Mesodermal cell (in vitro differentiated cells): ENCODE data around the gene ATP11A.

Experiments used
- H3K27ac ChIP-seq: 2 replicates; pipeline ENCODE4 v1.7.0; 2013; ENCODE audit warnings: mild to moderate bottlenecking, low read depth, low read length, moderate library complexity; ENCODE audit not compliant: severe bottlenecking
- H3K36me3 ChIP-seq: 2 replicates; pipeline ENCODE4 v1.7.1; 2013; ENCODE audit warnings: mild to moderate bottlenecking, low read length, moderate library complexity; ENCODE audit not compliant: control insufficient read depth, insufficient read depth
- H3K4me1 ChIP-seq: one replicate; pipeline ENCODE4 v1.7.1; 2013; ENCODE audit warnings: mild to moderate bottlenecking, low read length; ENCODE audit not compliant: insufficient read depth, control insufficient read depth, poor library complexity, severe bottlenecking
- H3K4me3 ChIP-seq: 2 replicates; pipeline ENCODE4 v1.7.0; 2013; ENCODE audit warnings: low read length, control low read depth, mild to moderate bottlenecking; ENCODE audit not compliant: insufficient read depth, poor library complexity, severe bottlenecking; ENCODE audit errors: extremely low read depth
- H3K9me3 ChIP-seq: 2 replicates; pipeline ENCODE4 v1.7.1; 2013; ENCODE audit warnings: mild to moderate bottlenecking, low read length, moderate library complexity; ENCODE audit not compliant: control insufficient read depth
- WGBS, 2 experiments: methylation state at CpG; one replicate each; pipeline ENCODE4 v1.1.5; 2013; ENCODE audit warnings: missing lambda C conversion rate in 2 of 2; ENCODE audit not compliant: insufficient coverage in 2 of 2; 5-methylcytosine and 5-hydroxymethylcytosine counted together

Gene ATP11A

DNA sequence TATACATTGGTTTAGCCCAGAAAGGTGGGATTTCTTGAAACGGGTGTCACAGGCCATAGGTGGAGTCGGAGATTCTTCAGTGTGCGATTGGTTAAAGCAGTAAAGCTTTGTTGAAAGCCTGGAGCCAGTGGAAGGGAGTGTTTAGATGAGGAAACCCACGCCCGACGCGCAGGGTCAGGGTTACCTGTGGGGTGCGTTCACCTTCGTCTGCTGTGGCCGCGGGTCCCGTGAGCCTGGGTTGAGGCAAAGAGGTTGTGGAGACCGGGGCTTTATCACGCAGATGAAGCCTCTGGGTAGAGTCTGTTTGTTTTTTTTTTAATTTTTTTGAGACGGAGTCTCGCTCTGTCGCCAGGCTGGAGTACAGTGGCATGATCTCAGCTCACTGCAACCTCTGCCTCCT, 30.4 kb downstream of the ATP11A start:
- no peak overlapping the region for H3K27ac ChIP-seq
- peaks cover 35% of the 10 kb centered on the region for H3K4me1 ChIP-seq
- 92% methylated on average over 12 to 14 of the region's 17 CpGs for WGBS, 2 experiments

GRCh38 chr13:112720814-112721197, 31.0 kb downstream of the ATP11A start:
- H3K9me3 ChIP-seq = peaks cover 3% of the 10 kb centered on the region
- peaks cover 41% of the 10 kb centered on the region for H3K4me1 ChIP-seq
- WGBS, 2 experiments = 94 to 97% methylated on average over 6 to 9 of the region's 10 CpGs
- peak overlapping the region; percentile 98 for H3K27ac ChIP-seq
- no peak overlapping the region for H3K4me3 ChIP-seq
- H3K36me3 ChIP-seq = peaks cover 12% of the 10 kb centered on the region

More for the DNA sequence above, 30.4 kb downstream of the ATP11A start:
- Histone ChIP-seq H3K9me3 (peaks cover 3% of the 10 kb centered on the region), H3K36me3 (peaks cover 12% of the 10 kb centered on the region), H3K4me3 (no peak overlapping the region)

DNA sequence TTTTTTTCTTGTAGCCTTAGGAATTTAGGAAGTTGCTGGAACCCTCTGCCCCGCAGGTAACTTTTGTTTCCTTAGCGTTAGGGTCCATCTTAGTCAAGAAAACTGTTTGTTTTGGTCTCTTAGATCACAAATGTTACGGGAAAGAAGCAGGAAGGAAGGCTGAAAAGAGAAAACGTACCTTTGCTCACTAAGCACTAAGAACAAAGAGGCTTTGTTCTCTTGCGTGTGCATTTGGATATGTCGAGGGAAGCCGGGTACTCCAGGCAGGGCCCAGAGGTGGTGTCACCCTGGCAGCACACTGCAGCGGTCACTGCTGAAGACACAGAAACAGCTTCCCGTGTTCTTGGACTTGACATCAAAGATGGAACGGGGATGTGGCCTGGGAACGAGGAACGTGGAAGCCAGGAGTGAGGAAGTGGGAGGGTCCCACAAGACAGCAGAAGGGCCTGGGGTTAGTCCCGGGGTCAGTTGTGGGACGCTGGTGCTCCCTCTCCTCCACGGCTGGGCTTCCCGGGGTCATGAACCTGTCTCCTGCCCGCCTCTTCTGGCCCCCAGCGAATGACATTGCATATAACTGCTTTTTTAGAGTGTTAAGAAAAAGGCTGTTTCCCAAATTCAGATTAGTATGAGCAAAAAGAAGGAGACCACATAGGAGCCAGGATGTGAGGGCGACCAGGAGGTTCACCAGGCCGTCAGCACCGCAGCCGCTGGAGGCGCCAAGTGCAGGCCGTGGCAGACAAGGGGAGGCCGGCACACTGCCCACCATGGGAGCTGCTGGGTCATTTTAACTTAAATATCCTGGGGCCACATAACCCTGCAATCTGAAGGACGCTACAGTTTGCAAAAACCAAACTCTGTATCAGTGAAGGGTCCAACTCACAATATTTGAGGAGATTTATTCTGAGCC, 31.6 kb downstream of the ATP11A start:
- H3K36me3 ChIP-seq = peaks cover 12% of the 10 kb centered on the region
- peaks cover 3% of the 10 kb centered on the region for H3K9me3 ChIP-seq
- peak overlapping the region; percentile 98 for H3K27ac ChIP-seq
- H3K4me1 ChIP-seq = peaks cover 41% of the 10 kb centered on the region
- 92% methylated on average over 20 to 24 of the region's 26 CpGs for WGBS, 2 experiments
- no peak overlapping the region for H3K4me3 ChIP-seq

DNA sequence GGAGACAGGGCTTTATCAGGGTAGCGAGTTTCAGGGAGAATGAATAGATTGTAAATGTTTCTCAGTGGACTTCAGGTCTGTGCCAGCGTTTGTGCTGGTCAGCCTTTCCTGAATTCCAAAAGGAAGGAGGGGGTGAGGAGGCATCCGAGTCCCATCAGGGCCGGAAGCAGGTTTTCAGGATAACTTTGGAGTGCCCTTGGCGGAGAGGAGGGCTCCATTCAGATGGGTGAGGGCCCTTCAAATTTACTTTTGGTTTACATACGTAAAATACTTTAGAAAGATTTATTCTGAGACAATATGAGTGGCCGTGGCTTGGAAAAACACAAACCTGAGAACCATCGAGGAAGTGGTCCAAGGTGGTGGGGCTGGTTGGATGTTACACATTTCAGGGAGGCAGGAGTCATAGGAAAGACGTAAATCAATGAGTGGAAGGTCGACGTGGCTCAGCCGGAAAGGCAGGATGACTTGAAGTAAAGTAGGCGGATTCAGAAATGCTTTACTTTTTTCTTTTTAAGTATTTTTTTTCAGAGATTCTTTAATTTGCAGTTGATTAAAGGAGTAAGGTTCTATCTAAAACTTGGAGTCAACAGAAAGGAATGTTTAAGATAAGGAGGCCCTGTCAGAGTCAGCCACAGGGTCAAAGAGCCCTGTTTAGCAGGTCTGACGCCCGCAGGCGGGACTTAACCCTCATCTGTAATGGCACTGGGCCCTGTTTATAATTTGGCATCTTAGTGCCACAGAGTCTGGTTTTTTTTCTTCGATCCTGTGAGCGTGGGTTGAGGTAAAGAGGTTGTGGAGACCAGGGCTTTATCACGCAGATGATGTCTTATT, 32.8 kb downstream of the ATP11A start:
- no peak overlapping the region for H3K4me3 ChIP-seq
- whole genome bisulfite sequencing, 2 experiments = 76 to 84% methylated on average over 11 to 15 of the region's 19 CpGs
- H3K27ac ChIP-seq = peak overlapping the region; percentile 98
- peaks cover 12% of the 10 kb centered on the region for H3K36me3 ChIP-seq
- peaks cover 41% of the 10 kb centered on the region for H3K4me1 ChIP-seq
- peaks cover 3% of the 10 kb centered on the region for H3K9me3 ChIP-seq

DNA sequence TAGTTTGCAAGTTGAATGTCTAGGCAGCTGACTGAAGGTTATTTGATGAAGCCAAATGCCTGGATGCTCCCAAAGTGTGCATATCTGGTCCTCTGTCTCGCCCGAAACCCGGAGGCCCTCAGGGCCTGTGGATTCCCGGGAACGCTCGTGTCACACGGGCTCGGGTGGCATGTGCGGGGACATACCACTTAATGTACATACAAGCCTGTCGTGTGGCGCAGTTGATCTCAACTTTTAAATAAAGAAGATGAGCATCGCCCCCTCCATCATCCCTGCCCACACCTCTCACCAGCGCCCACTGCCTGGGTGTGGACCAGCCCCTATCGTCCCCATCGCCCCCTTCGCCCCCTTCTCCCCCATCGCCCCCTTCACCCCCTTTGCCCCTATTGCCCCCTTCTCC, 33.9 kb downstream of the ATP11A start:
- Histone ChIP-seq H3K4me3 (no peak overlapping the region), H3K9me3 (peaks cover 3% of the 10 kb centered on the region), H3K4me1 (peaks cover 40% of the 10 kb centered on the region), H3K27ac (no peak overlapping the region), H3K36me3 (peaks cover 12% of the 10 kb centered on the region)
- WGBS, 2 experiments = 92 to 96% methylated on average over 8 to 12 of the region's 17 CpGs

DNA sequence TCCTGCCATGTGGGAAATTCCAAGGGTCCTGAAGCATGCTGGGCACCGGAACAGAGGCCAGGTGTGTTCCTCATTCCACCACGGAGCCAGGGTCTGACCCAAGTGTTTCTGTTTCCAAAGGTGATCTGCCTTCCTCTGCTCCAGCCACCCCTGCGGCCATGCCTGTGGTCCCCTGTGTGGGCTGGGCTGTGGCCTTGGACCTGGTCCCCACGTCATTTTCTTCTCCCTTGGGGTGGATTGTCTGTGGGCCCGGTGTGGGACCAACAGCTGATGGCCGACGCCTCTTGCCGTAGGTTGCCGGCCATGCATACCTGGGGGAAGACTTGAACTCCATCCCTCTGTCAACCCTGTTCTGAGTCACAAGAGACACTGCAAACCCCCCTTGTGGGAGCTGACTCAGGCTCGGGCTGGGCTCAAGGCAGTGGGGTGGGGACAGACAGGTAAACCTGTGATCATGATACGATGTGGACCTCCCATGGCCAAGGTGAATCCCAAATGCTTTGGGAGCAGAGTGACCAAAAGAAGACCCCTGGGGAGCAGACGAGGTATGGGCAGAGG, 35.0 kb downstream of the ATP11A start:
- H3K4me3 ChIP-seq = no peak overlapping the region
- H3K36me3 ChIP-seq = peaks cover 8% of the 10 kb centered on the region
- H3K27ac ChIP-seq = no peak overlapping the region
- peaks cover 37% of the 10 kb centered on the region for H3K4me1 ChIP-seq
- WGBS, 2 experiments = 92 to 95% methylated on average over 12 of the region's 12 CpGs
- peaks cover 3% of the 10 kb centered on the region for H3K9me3 ChIP-seq

GRCh38 chr13:112725346-112726015, 35.6 kb downstream of the ATP11A start:
- Histone ChIP-seq H3K9me3 (peaks cover 3% of the 10 kb centered on the region), H3K36me3 (peaks cover 8% of the 10 kb centered on the region), H3K27ac (no peak overlapping the region), H3K4me1 (peaks cover 37% of the 10 kb centered on the region), H3K4me3 (no peak overlapping the region)
- WGBS, 2 experiments = 90 to 92% methylated on average over 17 to 18 of the region's 18 CpGs

DNA sequence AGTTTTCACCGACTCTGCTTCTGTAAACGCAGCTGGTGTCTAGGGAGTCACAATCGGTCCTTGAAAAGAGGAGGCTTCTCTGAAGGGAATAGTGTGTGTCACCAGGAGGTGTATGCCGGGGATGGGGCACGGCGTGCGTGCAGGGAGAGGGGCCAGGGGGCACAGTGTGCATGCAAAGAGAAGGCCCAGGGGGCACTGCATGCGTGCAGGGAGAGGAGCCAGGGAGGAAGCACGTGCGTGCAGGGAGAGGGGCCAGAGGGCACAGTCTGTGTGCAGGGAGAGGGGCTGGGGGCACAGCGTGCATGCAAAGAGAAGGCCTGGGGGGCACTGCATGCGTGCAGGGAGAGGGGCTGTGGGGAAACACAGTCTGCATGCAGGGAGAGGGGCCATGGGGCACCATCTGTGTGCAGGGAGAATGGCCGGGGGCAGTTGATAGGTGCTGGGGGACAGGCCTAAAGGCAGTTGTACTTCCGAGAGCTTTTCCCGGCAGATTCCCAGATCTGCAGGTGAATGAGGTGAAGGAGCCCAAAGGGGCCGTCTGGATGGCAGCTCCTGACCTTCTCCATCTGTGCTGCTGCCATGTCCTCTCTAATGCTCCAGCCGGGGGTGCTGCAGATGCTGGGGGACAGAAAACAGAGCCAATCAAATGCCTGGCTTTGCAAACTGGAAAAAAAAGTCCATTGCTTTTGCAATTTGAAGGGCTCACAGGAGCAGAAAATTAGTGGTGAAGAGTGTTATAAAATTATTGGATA, 36.4 kb downstream of the ATP11A start:
- Histone ChIP-seq H3K4me3 (no peak overlapping the region), H3K9me3 (peaks cover 3% of the 10 kb centered on the region), H3K27ac (no peak overlapping the region), H3K4me1 (peaks cover 37% of the 10 kb centered on the region), H3K36me3 (peaks cover 8% of the 10 kb centered on the region)
- WGBS, 2 experiments = 81 to 82% methylated on average over 14 to 17 of the region's 17 CpGs

GRCh38 chr13:112727581-112727980, 37.7 kb downstream of the ATP11A start:
- H3K9me3 ChIP-seq = no peaks in the 10 kb centered on the region
- H3K36me3 ChIP-seq = peaks cover 8% of the 10 kb centered on the region
- 93% methylated on average over 16 to 17 of the region's 17 CpGs for WGBS, 2 experiments
- H3K27ac ChIP-seq = no peak overlapping the region
- no peak overlapping the region for H3K4me3 ChIP-seq
- peaks cover 26% of the 10 kb centered on the region for H3K4me1 ChIP-seq
